GM12873 (cell line): ENCODE results near the gene GNA15.

Source experiments
- TF ChIP-seq, protein P1 (sequence below): IDR thresholded peaks from 2 replicates; pipeline ENCODE4 v1.5.1; 2012; ENCODE audit warnings: low read depth, mild to moderate bottlenecking, moderate library complexity, low read length, control low read depth; ENCODE audit not compliant: insufficient read depth; ENCODE audit errors: missing control alignments

Gene GNA15

DNA sequence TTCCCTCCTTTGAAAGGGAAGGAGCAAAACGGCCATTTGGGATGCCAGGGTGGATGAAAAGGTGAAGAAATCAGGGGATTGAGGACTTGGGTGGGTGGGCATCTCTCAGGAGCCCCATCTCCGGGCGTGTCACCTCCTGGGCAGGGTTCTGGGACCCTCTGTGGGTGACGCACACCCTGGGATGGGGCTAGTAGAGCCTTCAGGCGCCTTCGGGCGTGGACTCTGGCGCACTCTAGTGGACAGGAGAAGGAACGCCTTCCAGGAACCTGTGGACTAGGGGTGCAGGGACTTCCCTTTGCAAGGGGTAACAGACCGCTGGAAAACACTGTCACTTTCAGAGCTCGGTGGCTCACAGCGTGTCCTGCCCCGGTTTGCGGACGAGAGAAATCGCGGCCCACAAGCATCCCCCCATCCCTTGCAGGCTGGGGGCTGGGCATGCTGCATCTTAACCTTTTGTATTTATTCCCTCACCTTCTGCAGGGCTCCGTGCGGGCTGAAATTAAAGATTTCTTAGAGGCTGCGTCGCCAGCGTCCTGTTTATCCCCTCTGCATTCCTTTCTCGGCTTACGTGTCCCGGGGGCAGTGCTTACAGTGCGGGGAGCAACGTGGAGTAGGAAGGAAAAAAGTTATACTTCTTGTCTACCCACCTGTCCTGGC, 27.5 kb downstream of the GNA15 start:
- TF ChIP-seq, protein P1, sequence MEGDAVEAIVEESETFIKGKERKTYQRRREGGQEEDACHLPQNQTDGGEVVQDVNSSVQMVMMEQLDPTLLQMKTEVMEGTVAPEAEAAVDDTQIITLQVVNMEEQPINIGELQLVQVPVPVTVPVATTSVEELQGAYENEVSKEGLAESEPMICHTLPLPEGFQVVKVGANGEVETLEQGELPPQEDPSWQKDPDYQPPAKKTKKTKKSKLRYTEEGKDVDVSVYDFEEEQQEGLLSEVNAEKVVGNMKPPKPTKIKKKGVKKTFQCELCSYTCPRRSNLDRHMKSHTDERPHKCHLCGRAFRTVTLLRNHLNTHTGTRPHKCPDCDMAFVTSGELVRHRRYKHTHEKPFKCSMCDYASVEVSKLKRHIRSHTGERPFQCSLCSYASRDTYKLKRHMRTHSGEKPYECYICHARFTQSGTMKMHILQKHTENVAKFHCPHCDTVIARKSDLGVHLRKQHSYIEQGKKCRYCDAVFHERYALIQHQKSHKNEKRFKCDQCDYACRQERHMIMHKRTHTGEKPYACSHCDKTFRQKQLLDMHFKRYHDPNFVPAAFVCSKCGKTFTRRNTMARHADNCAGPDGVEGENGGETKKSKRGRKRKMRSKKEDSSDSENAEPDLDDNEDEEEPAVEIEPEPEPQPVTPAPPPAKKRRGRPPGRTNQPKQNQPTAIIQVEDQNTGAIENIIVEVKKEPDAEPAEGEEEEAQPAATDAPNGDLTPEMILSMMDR = peak; percentile 99

DNA sequence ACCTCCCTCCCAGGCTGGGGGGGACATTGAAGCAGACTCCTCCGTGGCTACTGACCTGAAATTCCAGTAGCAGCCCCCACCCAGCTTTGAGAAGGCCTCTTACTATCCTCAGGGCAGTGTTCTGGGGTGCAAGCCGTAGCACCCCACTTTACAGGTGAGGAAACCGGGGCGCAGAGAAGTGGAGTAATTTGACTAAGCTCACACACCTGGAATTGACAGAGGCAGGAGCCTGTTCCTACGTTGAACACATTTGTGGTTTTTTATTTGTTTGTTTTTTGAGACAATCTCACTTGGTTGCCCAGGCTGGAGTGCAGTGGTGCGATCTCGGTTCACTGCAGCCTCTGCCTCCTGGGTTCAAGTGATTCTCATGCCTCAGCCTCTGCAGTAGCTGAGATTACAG, 28.1 kb downstream of the GNA15 start:
- TF ChIP-seq, protein P1 = no peak

DNA sequence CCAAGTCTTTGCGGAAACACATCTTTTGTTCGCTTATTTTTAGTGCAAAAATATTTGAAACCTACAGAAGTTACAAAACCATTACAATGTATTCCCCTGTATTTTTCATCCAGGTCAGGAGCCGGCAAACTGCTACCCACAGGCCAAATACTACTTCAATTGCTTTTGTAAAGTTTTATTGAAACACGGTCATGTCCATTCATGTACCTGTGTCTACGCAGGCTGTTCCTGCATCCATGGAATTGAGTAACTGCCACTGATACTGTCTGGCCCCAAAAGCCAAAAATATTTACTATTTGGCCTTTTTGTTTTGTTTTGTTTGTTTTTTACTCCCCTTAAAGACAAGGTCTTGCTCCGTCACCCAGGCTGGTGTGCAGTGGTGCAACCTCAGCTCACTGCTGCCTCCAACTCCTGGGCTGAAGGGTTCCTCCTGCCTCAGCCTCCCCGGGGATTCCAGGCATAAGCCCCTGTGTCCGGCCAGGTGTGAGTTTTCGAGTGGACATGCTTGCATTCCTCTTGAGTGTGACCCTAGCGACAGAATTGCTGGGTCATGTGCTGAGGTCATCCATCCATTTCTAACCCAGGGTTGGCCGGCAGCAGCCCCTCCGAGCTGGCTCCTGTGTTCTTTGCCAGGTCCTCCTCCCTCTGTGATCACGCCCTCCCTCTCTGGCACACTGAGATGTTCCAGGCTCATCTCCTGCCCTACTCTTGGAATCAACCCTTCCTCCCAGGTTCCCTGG, 31.9 kb downstream of the GNA15 start:
- TF ChIP-seq, protein P1 = no peak

DNA sequence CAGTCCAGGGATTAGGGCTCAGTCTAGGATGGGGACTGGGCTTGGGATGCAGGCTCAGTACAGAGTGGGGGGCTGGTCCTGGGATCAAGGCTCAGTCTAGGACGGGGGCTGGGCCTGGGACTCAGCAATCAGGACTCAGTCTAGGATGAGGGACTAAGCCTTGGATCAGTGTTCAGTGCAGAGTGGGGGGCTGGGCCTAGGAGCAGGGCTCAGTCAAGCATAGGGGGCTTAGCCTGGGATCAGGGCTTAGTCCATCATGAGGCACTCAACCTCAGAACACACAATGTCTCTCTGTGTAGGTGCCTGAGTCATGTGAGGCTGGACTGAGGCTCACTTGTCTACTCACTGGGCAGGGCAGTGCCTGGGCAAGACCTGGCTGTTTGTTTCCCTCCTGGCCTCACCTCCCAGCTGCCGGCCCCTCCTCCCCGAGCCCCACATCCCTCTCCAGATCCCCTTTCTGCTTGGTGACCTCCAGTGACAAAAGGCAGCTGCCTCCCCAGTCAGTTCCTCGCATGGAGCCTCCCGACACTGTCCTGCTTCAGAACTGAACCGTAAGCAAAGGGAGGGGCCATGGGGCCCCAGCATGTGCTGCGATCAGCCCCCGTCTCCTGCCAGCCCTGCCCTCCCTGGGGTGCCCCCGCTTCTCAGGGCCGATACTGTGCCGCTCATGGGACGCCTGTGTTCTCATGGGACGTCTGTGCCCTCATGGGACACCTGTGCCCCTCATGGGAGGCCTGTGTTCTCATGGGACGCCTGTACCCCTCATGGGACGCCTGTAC, 36.2 kb downstream of the GNA15 start:
- TF ChIP-seq, protein P1 = no peak

DNA sequence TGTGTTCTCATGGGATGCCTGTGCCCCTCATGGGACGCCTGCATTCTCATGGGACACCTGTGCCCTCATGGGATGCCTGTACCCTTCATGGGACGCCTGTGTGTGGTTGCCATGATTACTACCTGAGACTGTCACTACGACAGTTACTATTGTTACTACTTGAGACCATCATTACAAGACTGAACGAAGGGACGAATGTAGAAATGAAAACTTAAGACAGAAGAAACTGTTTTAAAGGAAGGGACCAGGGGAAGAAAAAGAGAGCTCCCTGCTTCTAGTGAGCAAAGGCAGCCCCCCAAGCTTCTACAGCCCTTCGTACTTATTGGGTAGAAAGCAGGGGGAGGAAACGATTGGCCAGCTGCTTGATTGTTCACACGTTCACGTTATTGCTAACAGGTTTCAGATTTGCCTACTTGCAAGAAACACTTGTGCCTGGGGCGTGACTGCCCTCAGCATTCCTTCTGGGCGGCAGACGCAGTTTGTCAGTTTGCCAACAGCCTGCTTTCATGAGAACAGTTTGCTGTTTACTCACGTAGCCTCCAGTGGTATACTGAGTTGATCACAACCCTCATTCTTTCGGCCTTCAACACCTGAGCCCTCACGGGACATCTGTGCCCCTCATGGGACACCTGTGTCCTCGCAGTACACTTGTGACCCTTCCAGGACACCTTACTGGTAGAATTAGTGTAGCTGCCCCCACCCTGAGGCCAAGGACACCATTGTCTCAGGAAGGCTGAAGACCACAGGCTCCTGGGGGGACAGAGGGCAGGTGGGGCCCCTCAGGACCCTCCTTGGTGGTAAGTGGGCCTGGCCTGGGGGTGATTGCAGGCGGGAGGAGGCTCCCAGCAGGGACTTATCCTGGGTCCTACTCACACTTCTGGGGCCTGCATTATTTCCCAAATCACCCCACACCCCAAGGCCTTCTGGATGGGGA, 40.2 kb downstream of the GNA15 start:
- TF ChIP-seq, protein P1 = no peak

DNA sequence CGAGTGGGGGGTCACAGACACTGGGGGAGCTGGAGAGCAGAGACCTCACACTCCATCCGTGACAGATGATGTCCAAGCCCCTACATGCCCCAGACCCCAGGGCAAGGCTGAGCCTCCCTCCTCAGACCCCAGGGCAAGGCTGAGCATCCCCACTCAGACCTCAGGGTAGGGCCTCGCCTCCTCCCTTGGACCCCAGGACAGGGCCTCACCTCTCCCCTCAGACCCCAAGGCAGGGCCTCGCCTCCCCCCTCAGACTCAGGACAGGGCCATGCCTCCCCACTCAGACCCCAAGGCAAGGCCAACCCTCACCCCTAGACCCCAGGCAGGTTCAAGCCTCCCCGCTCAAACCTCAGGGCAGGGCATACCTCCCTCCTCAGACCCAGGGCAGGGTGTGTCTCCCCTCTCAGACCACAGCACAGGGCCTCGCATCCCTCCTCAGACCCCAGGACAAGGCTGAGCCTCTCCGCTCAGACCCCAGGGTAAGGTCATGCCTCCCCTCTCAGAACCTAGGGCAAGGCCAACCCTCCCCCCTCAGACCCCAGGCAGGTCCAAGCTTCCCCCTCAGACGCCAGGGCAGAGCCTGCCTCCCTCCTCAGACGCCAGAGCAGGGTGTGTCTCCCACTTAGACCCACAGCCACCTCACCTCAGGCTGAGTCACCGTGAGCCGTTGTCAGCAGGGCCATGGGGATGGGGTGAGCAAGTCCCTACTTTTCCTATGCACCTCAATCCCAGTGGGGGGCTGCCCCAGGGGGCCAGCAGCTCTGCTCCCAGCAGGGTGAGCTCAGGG, 41.1 kb downstream of the GNA15 start:
- TF ChIP-seq, protein P1 = no peak
